ENCODE measurements around the gene SNX25.

DNA sequence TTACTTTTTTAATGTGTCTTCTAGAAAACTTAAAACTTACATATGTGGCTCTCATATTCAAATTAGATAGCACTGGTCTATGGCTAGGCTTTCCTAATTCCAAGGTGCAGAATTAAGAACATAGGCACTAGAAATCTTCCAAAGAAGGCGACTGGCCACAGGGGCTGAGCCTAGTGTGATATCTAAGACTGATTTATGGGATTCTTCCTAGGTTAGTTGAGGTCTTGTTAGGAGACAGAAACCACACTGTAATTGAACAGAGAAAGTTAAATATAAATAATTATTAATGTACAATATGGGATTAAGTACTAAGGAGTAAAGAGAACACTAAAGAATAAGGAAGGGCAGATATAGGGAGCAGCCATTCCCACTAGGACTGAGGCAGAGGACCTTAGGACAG lies 48.3 kb downstream of the SNX25 start:
- TF ChIP-seq, protein P1, sequence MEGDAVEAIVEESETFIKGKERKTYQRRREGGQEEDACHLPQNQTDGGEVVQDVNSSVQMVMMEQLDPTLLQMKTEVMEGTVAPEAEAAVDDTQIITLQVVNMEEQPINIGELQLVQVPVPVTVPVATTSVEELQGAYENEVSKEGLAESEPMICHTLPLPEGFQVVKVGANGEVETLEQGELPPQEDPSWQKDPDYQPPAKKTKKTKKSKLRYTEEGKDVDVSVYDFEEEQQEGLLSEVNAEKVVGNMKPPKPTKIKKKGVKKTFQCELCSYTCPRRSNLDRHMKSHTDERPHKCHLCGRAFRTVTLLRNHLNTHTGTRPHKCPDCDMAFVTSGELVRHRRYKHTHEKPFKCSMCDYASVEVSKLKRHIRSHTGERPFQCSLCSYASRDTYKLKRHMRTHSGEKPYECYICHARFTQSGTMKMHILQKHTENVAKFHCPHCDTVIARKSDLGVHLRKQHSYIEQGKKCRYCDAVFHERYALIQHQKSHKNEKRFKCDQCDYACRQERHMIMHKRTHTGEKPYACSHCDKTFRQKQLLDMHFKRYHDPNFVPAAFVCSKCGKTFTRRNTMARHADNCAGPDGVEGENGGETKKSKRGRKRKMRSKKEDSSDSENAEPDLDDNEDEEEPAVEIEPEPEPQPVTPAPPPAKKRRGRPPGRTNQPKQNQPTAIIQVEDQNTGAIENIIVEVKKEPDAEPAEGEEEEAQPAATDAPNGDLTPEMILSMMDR (IDR thresholded peaks at IDR 0.05) = no peak
- TF ChIP-seq EP300 (IDR thresholded peaks at IDR 0.05; ENCODE audit: borderline replicate concordance in 1 of 2, low read depth in 1 of 2, low read length in 1 of 2) (no peak), FOXJ3 (CRISPR knock-in tag; IDR thresholded peaks at IDR 0.05) (no peak)
